IPS-20b (cell line): ENCODE results near the gene PDZD4.

Source experiments
- H3K27ac ChIP-seq: one replicate; pipeline ENCODE4 v1.5.1; 2013; ENCODE audit warnings: low read length
- H3K27me3 ChIP-seq: 2 replicates; pipeline ENCODE4 v1.6.1; 2013; ENCODE audit warnings: mild to moderate bottlenecking, low read length, inconsistent platforms; ENCODE audit not compliant: insufficient read depth
- H3K36me3 ChIP-seq: 2 replicates; pipeline ENCODE4 v1.6.1; 2013; ENCODE audit warnings: low read depth, mild to moderate bottlenecking, inconsistent platforms, low read length, moderate library complexity; ENCODE audit not compliant: insufficient read depth
- H3K4me1 ChIP-seq: 2 replicates; pipeline ENCODE4 v1.6.1; 2013; ENCODE audit warnings: mild to moderate bottlenecking, control low read depth, inconsistent platforms, low read length, moderate library complexity; ENCODE audit not compliant: insufficient read depth
- H3K4me3 ChIP-seq: 2 replicates; pipeline ENCODE4 v1.5.1; 2013; ENCODE audit warnings: mild to moderate bottlenecking, low read length, inconsistent platforms
- H3K9ac ChIP-seq: 2 replicates; pipeline ENCODE4 v1.6.1; 2013; ENCODE audit warnings: low read depth, mild to moderate bottlenecking, inconsistent platforms, low read length, moderate library complexity
- H3K9me3 ChIP-seq: 2 replicates; pipeline ENCODE4 v1.6.1; 2013; ENCODE audit warnings: mild to moderate bottlenecking, low read depth, low read length, inconsistent platforms; ENCODE audit not compliant: insufficient read depth

The PDZD4 gene

GRCh38 chrX:153791104-153791852, 39.1 kb downstream of the PDZD4 start:
- H3K9me3 ChIP-seq = no peaks in the 10 kb centered on the region
- H3K27me3 ChIP-seq = no peaks in the 10 kb centered on the region
- H3K9ac ChIP-seq = no peak overlapping the region
- no peaks in the 10 kb centered on the region for H3K4me1 ChIP-seq
- H3K36me3 ChIP-seq = peaks cover 2% of the 10 kb centered on the region; the same call in 1 of the 2 replicates
- H3K27ac ChIP-seq = no peak overlapping the region
- no peak overlapping the region for H3K4me3 ChIP-seq

- Histone ChIP-seq H3K9ac (no peak overlapping the region), H3K36me3 (no peaks in the 10 kb centered on the region), H3K9me3 (no peaks in the 10 kb centered on the region)
Observed at GRCh38 chrX:153789654-153790053, 40.7 kb downstream of the PDZD4 start.

DNA sequence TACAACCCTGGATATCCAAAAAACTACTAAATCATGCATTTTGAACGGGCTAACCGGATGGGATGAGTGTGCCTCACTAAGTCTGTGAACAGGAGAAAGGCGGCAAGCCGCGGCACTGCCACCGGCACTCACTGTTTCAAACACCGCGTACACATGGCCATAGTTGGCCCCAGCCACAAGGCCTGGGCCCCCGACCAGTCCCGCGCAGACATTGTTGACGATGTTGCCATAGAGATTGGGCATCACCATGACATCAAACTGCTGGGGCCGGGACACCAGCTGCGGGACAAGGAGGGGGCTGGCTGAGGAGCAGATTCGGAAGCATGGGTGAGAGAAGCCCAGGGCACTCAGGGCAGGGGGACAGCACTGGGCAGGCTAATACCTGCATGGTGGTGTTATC, 43.7 kb downstream of the PDZD4 start:
- H3K9me3 ChIP-seq = no peaks in the 10 kb centered on the region
- no peaks in the 10 kb centered on the region for H3K36me3 ChIP-seq
- no peak overlapping the region for H3K4me3 ChIP-seq
- H3K27me3 ChIP-seq = no peaks in the 10 kb centered on the region
- no peak overlapping the region for H3K9ac ChIP-seq
- no peaks in the 10 kb centered on the region for H3K4me1 ChIP-seq
- no peak overlapping the region for H3K27ac ChIP-seq

More at GRCh38 chrX:153789654-153790053, 40.7 kb downstream of the PDZD4 start:
- no peaks in the 10 kb centered on the region for H3K4me1 ChIP-seq
- H3K4me3 ChIP-seq = no peak overlapping the region
- no peaks in the 10 kb centered on the region for H3K27me3 ChIP-seq
- no peak overlapping the region for H3K27ac ChIP-seq

DNA sequence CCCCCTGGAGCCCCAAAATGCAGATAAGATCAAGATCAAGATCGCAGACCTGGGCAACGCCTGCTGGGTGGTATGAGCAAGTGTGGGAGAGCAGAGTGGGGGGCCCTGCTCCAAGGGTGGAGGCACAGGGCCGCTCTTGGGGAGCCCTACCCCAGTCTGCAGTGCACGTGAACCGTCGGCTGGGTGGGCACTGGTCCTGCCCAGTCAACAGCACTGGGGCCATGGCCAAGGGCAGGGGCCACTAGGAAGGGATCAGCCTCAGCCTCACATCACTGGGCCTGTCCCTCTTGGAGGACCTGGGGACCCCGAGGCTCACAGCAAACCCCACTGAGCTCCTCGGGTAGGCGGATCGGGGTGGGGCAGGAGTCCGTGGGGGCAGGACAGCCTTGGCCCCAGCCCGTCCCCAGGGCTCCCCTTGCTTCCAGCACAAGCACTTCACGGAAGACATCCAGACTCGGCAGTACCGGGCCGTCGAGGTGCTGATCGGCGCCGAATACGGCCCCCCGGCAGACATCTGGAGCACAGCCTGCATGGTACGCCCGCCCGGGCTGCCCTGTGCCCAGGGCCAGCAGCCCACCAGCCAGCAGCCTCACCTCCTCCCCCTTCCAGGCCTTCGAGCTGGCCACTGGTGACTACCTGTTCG, 45.9 kb downstream of the PDZD4 start:
- Histone ChIP-seq H3K4me1 (no peaks in the 10 kb centered on the region), H3K9me3 (no peaks in the 10 kb centered on the region), H3K27ac (no peak overlapping the region), H3K4me3 (no peak overlapping the region), H3K9ac (no peak overlapping the region), H3K27me3 (no peaks in the 10 kb centered on the region), H3K36me3 (no peaks in the 10 kb centered on the region)

DNA sequence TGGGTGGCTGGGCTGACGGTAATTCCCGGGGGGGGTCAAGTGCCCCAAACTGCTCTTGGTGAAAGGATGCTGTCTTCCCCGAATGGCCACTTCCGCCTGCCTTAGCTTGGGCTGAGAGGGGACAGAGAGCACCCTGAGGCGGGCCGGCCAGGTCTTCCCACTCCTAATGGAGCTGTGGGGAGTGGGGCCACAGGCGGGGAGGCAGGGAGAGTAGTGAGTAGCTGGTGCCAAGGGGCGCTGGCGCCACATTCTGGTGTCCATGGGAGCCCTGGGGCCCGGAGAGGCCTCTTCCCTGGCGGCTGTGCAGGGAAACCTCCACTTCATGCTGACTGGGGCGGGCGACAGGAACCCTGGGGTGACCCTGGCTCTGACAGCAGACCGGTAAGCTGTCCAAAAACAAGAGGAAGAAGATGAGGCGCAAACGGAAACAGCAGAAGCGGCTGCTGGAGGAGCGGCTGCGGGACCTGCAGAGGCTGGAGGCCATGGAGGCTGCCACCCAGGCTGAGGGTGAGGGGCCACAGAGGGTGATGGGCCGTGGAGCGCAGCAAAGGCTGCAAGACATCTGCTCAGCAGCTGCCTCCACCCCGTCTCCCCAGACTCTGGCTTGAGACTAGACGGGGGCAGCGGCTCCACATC, 46.8 kb downstream of the PDZD4 start:
- no peak overlapping the region for H3K27ac ChIP-seq
- no peaks in the 10 kb centered on the region for H3K36me3 ChIP-seq
- no peaks in the 10 kb centered on the region for H3K9me3 ChIP-seq
- no peak overlapping the region for H3K9ac ChIP-seq
- H3K4me1 ChIP-seq = no peaks in the 10 kb centered on the region
- no peak overlapping the region for H3K4me3 ChIP-seq
- H3K27me3 ChIP-seq = no peaks in the 10 kb centered on the region

DNA sequence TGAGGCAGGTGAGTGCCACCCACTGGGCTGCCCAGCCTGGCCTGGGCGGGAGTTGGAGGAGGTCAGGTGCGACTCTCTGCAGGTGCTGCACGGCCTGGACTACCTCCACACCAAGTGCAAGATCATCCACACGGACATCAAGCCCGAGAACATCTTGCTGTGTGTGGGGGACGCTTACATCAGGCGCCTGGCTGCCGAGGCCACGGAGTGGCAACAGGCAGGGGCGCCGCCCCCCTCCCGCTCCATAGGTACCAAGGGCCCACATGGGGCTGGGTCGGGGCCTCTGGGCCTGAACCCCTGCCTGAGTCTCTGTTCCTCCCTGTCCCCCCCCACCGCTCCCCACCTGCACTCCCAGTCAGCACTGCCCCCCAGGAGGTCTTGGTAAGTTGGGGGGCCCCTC, 47.5 kb downstream of the PDZD4 start:
- H3K36me3 ChIP-seq = no peaks in the 10 kb centered on the region
- H3K27ac ChIP-seq = no peak overlapping the region
- no peak overlapping the region for H3K4me3 ChIP-seq
- no peaks in the 10 kb centered on the region for H3K9me3 ChIP-seq
- H3K4me1 ChIP-seq = no peaks in the 10 kb centered on the region
- no peak overlapping the region for H3K9ac ChIP-seq
- H3K27me3 ChIP-seq = no peaks in the 10 kb centered on the region

GRCh38 chrX:153782313-153782712, 48.0 kb downstream of the PDZD4 start:
- Histone ChIP-seq H3K27ac (no peak overlapping the region), H3K4me1 (no peaks in the 10 kb centered on the region), H3K4me3 (no peak overlapping the region), H3K27me3 (no peaks in the 10 kb centered on the region), H3K9me3 (no peaks in the 10 kb centered on the region), H3K9ac (no peak overlapping the region), H3K36me3 (no peaks in the 10 kb centered on the region)

DNA sequence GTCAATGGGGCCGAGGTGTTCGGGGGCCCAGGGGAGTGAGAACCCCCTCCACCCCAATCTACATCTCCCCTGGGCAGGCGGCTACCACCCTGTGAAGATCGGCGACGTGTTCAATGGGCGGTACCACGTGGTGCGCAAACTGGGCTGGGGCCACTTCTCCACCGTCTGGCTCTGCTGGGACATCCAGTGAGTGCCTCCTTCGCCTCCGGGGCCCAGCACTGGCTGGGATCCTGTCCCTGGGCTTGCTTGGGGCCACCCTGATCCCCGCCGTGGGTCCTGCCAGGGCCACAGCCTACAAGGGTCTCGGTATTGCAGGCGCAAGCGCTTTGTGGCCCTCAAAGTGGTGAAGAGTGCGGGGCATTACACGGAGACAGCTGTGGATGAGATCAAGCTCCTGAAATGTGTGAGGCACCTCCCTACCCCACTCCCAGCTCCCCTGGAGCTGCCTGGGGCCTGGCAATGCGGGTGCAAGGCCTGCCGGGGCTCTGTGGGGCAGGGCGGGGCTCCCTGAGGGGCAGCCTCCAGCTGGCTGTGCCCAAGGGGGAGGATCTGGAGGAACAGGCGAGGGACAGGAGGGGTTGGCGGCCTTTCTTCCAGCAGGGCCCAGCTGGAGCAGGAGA, 48.8 kb downstream of the PDZD4 start:
- Histone ChIP-seq H3K9ac (no peak overlapping the region), H3K27ac (no peak overlapping the region), H3K9me3 (no peaks in the 10 kb centered on the region)

GRCh38 chrX:153780678-153781427, 49.5 kb downstream of the PDZD4 start, which contains the start of gene SRPK3:
TSS of gene SRPK3 (plus strand) at chrX:153781041. CDS start at chrX:153781087, 46 bp downstream.
- Histone ChIP-seq H3K4me3 (no peak within 1 kb of the TSS), H3K27ac (no peak within 1 kb of the TSS), H3K4me1 (no peaks in the 10 kb centered on the region), H3K27me3 (no peaks in the 10 kb centered on the region), H3K9me3 (no peaks in the 10 kb centered on the region), H3K9ac (no peak within 1 kb of the TSS), H3K36me3 (no peaks in the 10 kb centered on the region)

More for the DNA sequence above, 48.8 kb downstream of the PDZD4 start:
- H3K4me1 ChIP-seq = no peaks in the 10 kb centered on the region
- no peaks in the 10 kb centered on the region for H3K27me3 ChIP-seq
- H3K4me3 ChIP-seq = no peak overlapping the region
- H3K36me3 ChIP-seq = no peaks in the 10 kb centered on the region

- no peaks in the 10 kb centered on the region for H3K9me3 ChIP-seq
- no peak overlapping the region for H3K9ac ChIP-seq
- H3K27ac ChIP-seq = no peak overlapping the region
- no peak overlapping the region for H3K4me3 ChIP-seq
- H3K27me3 ChIP-seq = no peaks in the 10 kb centered on the region
- H3K4me1 ChIP-seq = no peaks in the 10 kb centered on the region
- no peaks in the 10 kb centered on the region for H3K36me3 ChIP-seq
Observed at GRCh38 chrX:153779891-153780677, 50.3 kb downstream of the PDZD4 start.
